NCI-H1105 treated with DMSO at 0.1 percent for 48 hours (cell line): ENCODE results near the gene LYPD4.

Source experiments
- DNase-seq: peaks from one replicate; lab custom pipeline; 2025; lab: John Stamatoyannopoulos, UW

LYPD4 gene

GRCh38 chr19:41850381-41850780, 5.9 kb upstream of the LYPD4 start:
- no peak for DNase-seq

- DNase-seq: no peak
Measured at GRCh38 chr19:41849067-41849466, 4.6 kb upstream of the LYPD4 start.

DNA sequence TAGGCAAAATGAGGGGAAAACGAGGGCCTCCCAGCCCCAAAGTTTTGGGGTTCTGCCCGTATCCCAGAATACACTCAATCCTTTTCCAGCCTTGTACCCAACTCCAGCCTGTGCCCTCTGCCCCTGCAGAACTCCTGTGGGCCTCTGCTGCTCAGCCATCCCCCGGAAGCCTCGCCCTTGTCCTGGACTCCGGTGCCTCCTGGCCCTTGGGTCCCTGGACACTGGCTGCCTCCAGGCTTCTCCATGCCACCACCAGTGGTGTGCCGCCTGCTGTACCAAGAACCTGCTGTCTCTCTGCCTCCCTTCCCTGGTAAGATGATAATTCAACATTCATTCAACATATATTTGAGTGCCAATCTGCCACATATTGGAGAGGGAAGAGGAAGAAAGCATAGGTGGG, 4.2 kb upstream of the LYPD4 start:
- no peak for DNase-seq

DNA sequence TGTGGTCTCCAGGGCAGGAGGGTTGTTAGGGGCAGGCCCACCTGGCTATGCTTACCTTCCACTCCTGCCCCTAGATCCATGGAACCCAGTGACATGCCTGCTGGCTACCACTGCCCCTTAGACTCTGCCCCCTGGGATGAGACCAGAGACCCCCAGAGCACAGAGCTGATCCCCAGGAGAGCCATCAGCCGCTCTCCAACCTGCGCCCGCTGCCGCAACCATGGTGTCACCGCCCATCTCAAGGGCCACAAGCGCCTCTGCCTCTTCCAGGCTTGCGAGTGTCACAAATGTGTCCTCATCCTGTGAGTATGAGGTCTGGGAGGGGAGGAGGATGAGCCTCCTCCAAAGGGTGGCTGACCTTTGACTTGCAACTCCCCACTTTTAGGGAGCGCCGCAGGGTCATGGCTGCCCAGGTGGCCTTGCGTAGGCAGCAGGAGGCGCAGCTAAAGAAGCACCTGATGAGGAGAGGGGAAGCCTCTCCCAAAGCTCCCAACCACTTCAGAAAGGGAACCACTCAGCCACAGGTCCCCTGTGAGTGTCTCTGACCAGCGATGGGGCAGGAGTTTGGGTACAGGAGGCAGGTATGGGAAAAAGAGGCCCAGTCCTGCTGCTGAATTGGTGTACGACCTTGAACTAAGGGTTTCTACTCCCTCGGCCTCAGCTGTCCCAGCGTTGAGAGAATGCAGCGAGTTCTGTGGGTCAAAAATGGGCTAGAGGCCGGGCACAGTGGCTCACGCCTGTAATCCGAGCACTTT, 3.0 kb upstream of the LYPD4 start:
- no peak for DNase-seq

DNA sequence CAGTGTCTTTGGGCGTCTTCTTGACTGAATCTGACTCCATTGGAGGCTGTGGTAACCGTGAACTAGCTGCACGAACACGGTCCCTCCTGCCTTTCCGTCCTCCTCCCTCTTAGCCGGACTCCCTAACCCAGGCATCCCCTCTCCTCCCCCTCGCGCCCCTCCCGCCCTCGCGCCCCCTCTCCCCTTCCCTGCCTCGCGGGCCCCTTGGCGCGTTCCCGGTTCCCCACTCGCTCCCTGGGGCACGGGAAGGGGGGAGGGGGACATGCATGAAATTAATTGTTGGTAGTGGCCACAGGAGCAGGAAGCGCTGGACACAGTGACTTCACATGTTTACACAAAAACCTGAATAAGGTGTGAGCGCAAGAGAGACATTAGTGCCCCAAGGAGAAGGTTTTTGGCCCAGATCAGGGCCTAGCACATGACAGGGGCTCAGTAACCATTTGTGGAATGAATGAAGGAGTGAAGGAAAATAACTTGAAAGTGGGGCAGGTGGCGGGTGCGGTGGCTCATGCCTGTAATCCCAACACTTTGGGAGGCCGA, 638 bp upstream of the LYPD4 start:
- no peak for DNase-seq

DNA sequence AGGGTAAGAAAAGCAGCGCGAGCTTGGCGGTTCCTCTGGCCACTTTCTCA, 343 bp upstream of the LYPD4 start, which contains the start of gene DMRTC2:
Gene DMRTC2, plus strand, starts transcription at position 42 of the 50 bp plus-strand sequence. CDS start 2,387 bp downstream, outside the sequence.
- no peak for DNase-seq

- no peak for DNase-seq
Measured at GRCh38 chr19:41843371-41843770, 1.1 kb downstream of the LYPD4 start.

DNA sequence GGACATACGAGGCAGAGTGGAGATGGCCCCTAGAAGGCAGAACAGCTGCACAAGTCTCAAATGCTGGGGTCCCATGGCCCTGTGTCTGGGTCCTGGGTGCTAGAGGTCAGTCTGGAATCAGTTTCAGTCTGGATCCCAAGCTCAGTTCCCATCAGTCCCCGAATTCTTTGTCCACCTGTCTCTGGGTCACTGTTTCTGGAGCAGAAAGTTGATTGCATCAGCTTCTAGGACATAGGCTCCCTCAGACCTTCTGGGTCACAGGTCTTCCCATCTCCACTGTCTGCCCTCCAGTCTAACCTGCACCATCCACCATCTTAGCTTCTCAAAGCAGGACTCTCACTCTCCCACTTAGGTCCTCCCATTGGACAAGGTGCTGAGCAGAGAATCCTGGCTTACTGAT, 5.3 kb downstream of the LYPD4 start:
- no peak for DNase-seq

DNA sequence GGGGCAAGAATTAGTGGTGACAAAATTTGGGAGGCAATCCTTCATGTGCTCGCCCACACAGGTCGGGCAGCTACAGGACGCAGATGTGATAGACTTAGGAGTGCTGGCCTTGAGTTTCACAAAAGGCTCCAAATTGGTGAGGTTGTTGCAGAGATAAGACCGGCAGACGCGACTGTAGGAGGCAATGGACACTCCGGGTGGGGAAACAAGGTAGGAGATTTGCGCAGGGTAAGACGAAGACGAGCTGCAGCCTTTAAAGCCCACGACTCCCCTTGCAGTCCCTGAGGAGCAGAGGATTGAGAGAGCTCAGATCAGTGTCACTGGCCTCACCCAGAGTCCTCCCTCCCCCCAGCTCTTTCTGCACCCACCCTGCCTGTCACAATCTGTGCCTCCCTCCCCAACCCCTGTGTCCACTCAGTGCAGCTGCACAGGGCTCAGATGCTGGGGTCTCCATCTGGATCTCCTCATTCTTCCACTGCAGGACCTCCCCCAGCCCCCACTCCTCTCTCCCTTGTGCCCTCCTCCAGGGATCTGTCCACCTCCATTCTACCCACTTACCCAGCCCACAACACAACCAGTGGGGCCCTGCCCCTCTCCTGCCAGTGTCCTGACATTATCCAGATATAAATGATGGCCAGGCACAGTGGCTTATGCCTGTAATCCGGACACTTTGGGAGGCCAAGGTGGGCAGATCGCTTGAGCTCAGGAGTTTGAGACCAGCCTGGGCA, 6.3 kb downstream of the LYPD4 start:
- no peak for DNase-seq

DNA sequence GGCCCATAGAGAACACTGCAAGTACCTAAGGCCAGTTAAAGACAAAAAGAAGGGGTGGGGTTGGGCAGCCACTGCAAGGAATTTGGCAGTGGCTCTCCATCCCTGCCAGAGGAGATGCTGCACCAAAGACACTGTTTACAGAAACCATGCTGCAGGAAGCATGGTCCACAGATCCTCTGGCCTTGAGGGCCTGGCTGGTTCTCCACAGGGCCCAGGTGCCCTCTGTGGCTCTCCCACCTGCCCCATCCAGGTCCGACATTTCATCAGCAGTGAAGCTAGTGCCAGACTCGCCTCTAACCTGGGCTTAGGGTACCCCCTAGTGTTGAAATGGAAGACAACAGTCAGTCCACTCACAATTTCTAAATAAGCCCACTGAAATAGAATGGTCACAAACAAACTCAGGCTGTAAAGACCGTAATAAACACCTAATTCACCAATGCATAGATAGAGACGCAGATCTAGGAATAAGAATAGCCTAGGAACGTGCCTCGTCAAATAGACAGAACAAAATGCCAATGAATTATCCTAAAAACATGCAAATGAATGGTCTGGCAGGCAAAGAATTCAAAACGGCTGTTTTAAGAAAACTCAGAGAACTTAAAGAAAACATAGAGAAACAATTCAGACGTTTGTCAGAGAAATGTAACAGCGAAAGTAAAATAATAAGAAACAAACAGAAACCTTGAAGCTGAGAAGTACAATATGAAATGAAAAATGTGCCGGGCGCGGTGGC, 23.3 kb downstream of the LYPD4 start:
- peak; percentile 64 for DNase-seq

GRCh38 chr19:41816761-41817160, 27.7 kb downstream of the LYPD4 start:
- DNase-seq: no peak

DNA sequence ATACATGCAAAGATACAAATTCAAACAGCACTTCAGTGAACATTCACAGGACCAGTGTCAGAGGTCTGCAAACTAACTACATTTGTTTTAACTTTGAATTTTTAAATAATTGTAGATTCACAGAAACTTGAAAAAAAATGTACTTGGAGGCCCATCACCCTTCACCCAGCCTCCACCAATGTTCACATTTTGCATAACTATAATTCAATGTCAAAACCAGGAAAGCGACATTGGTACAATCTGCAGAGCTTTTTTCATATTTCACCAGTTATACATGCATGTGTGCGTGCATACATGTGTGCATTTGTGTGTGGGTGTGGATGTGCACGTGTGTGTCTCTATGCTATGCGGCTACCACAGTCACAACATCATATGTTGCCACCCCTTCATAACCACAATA, 29.2 kb downstream of the LYPD4 start:
- DNase-seq: no peak

GRCh38 chr19:41813911-41814310, 30.6 kb downstream of the LYPD4 start:
- DNase-seq: no peak

DNA sequence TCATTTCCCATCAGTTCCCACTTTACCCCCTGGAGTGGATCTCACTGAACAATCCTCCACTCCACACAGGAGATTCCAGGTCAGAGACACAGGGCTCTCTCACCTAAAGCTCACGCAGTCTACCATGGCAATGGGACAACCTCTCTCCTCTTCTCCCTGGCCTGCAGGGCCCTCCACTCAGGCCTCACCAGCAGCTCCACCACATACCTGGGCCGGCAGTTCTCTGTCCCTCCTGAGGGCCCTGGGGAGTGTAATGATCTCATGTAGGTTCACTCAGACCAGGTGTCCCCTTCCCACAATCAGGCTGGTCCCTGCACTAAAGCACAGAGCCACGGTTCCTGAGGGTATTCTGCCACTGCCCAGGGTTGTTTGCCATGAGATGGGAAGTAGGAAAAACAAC, 32.5 kb downstream of the LYPD4 start:
- DNase-seq: no peak

- no peak for DNase-seq
Measured at GRCh38 chr19:41811036-41811435, 33.4 kb downstream of the LYPD4 start.

- DNase-seq: no peak
Measured at GRCh38 chr19:41810301-41810700, 34.2 kb downstream of the LYPD4 start.

- DNase-seq: no peak
Measured at GRCh38 chr19:41808663-41809566, 35.6 kb downstream of the LYPD4 start.

DNA sequence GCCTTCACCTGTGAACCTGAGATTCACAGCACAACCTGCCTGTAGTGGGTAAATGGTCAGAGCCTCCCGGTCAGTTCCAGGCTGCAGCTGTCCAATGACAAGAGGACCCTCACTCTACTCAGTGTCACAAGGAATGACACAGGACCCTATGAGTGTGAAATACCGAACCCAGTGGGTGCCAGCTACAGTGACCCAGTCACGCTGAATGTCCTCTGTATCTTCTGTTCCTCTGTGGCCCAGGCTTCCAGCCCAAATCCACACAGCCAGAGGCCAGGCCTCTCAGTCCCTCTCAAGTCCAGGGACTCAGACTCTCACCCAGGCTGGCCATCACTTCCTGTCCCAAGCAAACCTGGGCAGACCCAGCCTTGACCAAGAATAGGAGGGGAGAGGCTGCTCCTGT, 37.3 kb downstream of the LYPD4 start:
- no peak for DNase-seq

- no peak for DNase-seq
Measured at GRCh38 chr19:41804336-41804735, 40.1 kb downstream of the LYPD4 start.

GRCh38 chr19:41802770-41803169, 41.7 kb downstream of the LYPD4 start:
- DNase-seq: no peak

GRCh38 chr19:41801792-41802211, 42.7 kb downstream of the LYPD4 start:
- DNase-seq: no peak

- DNase-seq: no peak
Measured at GRCh38 chr19:41801031-41801430, 43.5 kb downstream of the LYPD4 start.
